Kidney capillary endothelial cell (primary cell): ENCODE data around the gene SMIM1.
A peak's percentile ranks its signal among the peaks of the same experiment; 100 is the strongest.

Experiments used
- DNase-seq: peaks from one replicate; pipeline ENCODE4 v3.0.0-alpha.2; 2018; ENCODE audit warnings: low spot score

SMIM1 gene

DNA sequence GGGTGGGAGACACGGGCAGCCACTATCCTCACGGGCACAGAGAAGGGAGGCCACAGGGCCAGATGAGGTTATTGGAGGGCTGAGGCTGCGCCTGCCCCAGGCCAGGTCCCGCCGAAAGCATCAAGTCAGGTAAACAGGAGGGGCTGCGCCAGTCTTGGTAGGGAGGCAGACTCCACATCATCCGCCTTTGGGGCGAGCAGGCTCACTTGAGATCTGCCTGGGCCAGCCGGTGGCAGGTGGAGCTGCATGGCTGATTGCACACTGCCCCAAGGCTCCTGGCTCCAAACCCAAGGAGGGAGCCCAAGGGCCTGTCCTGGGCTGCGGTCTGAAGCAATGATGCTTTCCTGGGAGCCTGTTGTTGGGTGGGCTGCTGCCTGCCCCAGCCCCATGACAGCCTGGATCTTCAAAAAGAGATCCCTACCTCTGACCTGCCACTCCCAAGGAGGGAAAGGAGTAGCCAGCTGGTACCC lies 4.6 kb downstream of the SMIM1 start:
- no peak for DNase-seq

GRCh38 chr1:3777647-3778589 lies 5.4 kb downstream of the SMIM1 start:
- DNase-seq = no peak

DNA sequence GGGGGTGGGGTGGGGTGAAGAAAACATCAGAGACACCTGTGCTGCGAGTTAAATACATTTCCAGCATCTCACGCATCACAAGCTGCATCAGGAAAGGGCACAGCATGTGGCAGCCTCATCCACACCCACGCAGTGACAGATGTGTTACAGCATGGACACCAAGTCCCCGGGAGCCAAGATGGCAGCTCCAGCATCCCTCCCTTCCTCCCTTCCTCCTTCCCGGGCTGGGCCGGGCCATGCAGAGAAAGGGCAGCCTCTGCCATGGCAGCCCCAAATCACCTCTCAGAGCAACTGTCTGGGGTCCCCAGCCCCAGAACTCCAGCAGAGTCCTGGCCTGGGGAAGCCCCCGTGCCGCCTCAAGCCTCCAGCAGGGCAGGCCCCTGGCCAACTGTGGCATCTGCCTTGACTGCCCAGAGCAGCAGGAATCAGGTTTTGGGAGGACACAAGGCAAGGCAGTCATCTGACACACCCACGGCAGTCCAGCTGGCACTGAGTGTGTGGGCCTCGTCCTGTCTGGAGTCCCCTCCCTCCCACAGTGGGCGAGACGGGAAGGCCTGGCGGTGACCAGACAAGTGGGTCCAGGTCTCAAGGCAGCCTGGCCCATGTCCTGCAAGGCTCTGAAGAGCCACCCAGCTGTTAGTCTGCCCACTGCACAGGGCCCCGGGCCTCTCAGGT lies 6.2 kb downstream of the SMIM1 start:
- DNase-seq = no peak

- DNase-seq = no peak
Measured at GRCh38 chr1:3779265-3779911, 6.8 kb downstream of the SMIM1 start.

DNA sequence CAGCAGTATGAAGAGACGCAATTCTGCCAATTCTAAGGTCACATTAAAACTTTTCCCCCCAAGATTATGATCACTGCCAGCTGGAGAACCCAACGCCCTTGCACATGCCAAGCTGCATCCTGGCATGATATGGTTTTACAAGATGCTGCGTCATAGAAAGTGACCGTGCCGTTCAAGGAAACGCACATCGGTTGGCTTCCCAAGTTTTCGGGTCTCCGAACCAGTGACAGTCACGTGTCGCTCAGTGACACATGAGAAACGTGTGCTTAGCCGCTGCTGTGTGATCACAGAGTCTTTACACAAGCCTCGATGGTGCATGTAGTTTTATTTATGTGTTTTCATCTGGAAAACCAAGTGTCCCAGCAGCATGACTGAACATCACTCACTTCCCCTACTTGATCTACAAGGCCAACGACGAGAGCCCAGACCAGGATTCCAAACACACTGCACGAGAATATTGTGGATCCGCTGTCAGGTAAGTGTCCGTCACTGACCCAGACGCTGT lies 7.4 kb downstream of the SMIM1 start:
- DNase-seq = no peak

- no peak for DNase-seq
Measured at GRCh38 chr1:3780901-3781300, 8.4 kb downstream of the SMIM1 start.

DNA sequence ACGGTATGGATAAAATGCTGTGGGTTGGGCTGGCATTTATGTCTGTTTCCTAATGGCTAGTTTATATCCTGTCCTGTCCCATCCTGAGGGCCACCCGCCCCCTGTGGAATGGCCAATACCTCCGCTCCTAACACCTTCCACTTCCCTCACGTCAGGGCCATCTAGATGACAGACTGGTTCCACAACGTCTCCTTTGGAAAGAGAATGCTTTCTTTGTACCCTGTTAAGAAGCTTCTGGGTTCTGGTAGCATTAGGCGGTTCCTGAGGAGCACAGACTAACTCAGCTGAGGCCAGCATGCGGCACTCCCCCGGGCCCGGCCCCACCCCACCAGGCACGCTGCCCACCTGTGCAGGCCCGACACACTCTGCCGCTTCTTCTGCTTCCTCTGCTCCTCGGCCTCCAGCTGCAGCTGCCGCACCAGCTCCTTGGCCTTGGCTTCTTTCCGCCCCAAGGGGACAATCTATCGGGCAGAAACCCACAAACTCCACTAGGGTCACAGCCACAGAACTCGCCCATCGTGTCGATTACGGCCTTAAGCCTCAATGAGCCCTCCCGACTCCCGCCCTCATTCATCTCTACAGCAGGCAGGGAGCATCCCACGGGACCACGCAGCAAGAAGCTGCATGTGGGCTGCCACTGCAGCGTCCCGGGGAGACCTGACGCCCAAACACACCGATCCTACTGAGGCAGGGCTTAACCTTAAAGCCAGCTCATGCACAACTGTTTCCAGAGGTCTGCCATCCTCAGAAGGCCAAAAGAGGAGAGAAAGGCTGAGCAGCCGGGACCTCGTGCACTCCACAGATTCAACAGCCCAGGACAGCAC lies 11.3 kb downstream of the SMIM1 start:
- no peak for DNase-seq

GRCh38 chr1:3785045-3785444 lies 12.5 kb downstream of the SMIM1 start:
- DNase-seq = no peak

GRCh38 chr1:3785456-3786157 lies 13.1 kb downstream of the SMIM1 start:
- no peak for DNase-seq

DNA sequence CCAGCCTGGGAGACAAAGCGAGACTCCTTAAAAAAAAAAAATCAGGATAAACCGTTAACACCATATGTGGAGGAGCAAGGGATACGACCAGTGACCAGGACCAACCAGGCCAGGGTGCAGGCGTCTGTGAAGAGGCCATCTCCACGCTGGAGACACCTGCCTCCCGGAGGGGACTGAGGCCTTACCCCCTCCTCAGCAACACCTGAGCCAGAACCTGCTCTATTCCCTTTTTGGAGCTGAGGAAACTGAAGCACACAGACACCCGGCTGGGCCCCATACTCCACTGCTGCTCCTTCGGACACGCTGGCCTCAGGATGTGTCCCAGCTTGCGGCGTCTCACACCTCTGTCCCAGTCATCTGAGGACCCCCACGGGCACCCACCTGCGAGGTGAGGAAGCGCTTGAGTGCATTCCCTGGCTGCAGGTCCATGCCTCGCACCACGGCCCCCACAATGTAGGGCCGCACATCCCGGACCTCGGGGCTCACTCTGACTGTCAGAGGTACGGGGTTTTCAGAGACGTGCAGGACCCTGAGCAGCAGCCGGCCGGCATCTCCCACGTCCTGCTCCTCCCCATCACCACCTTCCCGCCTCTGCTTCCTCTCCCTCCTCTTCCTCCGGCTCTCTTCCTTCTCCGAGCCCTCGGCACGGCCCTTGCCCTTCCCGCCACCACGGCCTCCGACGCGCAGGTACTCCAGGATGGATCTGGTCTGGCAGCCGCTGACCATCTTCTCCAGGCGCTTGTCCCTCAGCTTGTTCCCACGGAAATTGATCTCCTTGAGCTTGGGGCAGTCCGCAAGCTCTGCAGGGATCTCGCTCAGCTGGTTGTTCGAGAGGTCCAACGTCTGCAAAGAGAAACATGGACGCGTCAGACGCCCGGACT lies 14.2 kb downstream of the SMIM1 start:
- no peak for DNase-seq

DNA sequence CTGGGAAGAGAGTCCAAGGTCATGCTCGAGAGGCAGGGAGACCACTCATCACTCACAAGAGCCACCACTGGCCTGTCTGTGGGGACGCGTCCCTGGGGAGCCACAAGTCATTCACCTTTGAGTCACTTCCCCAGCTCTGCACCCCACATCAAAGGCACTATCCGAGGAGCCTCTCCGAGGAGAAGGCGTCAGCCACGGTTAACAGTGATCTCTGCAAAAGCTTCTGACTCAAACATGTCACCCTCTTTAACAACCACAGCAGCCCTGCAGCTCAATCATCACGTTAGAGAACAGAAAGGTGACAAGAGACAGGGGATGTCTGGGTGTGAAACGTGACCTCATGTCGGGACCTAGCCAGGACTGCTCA lies 14.8 kb downstream of the SMIM1 start:
- no peak for DNase-seq

DNA sequence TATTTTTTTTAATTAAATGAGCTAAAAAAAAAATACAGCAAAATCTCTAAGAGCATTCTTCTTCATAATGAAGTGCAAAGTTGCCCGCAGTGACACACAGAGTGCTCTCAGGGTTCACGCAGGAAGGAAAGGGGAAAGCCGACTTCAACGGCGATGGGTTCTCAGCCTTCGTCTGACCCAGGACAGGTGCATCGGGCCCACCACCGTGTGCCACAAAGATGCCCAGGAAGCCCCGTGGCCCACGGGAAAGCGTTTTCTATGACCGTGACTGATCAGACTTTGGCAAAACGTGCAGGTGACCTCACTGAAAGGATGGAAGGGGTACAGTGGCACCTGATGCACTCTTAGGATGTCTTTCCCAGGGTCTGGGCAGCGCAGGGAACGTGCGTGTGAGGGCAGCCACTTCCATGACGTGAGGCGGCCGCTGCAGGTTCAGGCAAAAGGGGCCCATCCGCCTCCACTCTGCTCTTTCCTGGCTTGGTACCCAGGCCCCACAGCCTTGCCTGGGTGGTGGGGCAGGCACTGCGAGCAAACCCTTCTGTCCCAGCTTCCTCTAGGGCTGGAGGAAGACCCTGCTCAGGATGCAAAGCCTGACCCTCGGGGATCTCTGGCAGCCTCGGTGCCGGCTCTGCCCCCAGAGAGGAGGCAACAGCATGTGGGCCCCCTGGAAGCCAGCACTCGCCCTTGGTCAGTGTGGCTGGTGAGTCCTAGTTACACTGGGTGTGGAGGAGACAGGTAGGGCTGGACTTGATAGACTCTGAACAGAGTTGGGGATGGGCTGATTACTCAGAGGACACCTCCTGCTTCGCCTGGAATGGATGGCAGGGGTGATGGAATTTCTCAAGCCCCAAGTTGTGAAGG lies 15.4 kb downstream of the SMIM1 start:
- DNase-seq = no peak

DNA sequence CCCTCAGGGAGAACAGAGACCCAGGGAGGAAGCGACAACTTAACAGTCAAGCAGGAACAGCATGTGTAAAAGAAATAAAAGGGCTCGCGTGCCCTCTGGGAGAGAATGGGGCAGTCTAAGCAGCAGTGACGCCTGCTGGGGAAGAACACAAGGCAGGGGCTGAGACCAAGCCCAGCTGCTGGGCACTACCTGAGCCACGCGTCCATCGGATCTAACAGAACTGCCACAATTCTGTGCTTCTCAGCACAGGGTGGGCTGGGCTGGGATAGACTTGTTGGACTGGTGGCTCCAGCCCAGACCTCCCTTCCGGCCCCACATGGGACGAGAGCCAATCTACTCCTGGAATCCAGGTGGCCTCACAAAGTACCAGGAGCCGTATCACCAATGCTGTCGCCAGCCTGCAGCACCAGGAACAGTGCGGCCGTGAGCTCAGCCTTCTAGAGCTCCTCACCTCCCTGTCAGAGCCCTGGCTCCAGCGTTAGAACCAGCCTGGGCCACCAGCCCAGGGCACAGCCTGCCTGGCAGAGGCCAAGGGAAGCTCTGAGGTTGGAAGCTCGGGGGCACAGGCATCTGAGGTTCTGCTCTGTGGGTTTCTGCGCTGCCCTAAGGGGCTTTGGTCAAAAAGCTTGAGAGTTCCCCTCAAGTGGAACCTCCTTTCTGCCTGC lies 16.3 kb downstream of the SMIM1 start:
- no peak for DNase-seq

- no peak for DNase-seq
Measured at GRCh38 chr1:3789421-3790300, 17.1 kb downstream of the SMIM1 start.

DNA sequence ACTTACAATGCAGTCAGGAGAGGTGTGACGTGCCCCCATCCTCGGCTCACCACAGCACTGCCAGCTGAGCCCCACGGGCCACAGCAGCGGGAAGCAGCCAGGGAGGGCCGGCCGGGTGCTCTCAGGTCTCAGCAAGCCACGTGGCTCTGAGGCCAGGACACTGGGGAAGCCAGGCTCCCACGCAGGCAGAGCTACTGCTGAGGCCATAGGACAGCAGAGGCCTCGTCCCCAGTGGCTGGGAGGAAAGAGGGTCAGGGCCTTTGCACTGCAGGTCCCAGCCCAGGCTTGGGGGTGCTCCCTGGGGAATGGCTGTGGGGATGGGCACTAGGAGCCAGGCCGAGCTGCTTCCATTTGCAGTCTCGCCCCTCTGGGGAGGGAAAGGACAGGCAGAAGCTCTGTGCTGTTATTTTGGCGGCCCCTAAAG lies 18.0 kb downstream of the SMIM1 start:
- no peak for DNase-seq

- DNase-seq = no peak
Measured at GRCh38 chr1:3790952-3791351, 18.4 kb downstream of the SMIM1 start.

GRCh38 chr1:3795453-3796214 lies 23.1 kb downstream of the SMIM1 start:
- peak; percentile 7 for DNase-seq
